ENCODE measurements around the gene C10orf95. TPM values are rescaled to one million over a fixed set of nuclear protein-coding genes. Genes with fewer than 3 reads are reported as not detected.

C10orf95 gene
- total and polyA plus RNA-seq, 2 experiments from 2014 or later: 0.69 to 1.1 TPM

- Histone ChIP-seq H3K4me1 (ENCODE audit: insufficient read depth) (peaks cover 9% of the 10 kb centered on the region), H3K36me3 (ENCODE audit: insufficient read depth) (no peaks in the 10 kb centered on the region; the same call in 1 of the 2 replicates), H4K20me1 (replicated peaks; ENCODE audit: insufficient read depth) (no peaks in the 10 kb centered on the region; the same call in none of the 2 replicates), H3K4me2 (no peak overlapping the region), H2AFZ (no peak overlapping the region), H3K9me2 (ENCODE audit: insufficient read depth) (no peaks in the 10 kb centered on the region), H3K4me3 (no peak overlapping the region), H3F3A (replicated peaks; ENCODE audit: low read depth) (peaks cover 16% of the 10 kb centered on the region), H3K27ac (ENCODE audit: low read depth) (no peak overlapping the region), H3K79me2 (replicated peaks; ENCODE audit: insufficient read depth) (no peaks in the 10 kb centered on the region), H3K27me3 (ENCODE audit: insufficient read depth) (0 out of 2 replicates have a peak, but pooled peaks cover 6% of the 10 kb centered on the region)
- TF ChIP-seq, protein P1, sequence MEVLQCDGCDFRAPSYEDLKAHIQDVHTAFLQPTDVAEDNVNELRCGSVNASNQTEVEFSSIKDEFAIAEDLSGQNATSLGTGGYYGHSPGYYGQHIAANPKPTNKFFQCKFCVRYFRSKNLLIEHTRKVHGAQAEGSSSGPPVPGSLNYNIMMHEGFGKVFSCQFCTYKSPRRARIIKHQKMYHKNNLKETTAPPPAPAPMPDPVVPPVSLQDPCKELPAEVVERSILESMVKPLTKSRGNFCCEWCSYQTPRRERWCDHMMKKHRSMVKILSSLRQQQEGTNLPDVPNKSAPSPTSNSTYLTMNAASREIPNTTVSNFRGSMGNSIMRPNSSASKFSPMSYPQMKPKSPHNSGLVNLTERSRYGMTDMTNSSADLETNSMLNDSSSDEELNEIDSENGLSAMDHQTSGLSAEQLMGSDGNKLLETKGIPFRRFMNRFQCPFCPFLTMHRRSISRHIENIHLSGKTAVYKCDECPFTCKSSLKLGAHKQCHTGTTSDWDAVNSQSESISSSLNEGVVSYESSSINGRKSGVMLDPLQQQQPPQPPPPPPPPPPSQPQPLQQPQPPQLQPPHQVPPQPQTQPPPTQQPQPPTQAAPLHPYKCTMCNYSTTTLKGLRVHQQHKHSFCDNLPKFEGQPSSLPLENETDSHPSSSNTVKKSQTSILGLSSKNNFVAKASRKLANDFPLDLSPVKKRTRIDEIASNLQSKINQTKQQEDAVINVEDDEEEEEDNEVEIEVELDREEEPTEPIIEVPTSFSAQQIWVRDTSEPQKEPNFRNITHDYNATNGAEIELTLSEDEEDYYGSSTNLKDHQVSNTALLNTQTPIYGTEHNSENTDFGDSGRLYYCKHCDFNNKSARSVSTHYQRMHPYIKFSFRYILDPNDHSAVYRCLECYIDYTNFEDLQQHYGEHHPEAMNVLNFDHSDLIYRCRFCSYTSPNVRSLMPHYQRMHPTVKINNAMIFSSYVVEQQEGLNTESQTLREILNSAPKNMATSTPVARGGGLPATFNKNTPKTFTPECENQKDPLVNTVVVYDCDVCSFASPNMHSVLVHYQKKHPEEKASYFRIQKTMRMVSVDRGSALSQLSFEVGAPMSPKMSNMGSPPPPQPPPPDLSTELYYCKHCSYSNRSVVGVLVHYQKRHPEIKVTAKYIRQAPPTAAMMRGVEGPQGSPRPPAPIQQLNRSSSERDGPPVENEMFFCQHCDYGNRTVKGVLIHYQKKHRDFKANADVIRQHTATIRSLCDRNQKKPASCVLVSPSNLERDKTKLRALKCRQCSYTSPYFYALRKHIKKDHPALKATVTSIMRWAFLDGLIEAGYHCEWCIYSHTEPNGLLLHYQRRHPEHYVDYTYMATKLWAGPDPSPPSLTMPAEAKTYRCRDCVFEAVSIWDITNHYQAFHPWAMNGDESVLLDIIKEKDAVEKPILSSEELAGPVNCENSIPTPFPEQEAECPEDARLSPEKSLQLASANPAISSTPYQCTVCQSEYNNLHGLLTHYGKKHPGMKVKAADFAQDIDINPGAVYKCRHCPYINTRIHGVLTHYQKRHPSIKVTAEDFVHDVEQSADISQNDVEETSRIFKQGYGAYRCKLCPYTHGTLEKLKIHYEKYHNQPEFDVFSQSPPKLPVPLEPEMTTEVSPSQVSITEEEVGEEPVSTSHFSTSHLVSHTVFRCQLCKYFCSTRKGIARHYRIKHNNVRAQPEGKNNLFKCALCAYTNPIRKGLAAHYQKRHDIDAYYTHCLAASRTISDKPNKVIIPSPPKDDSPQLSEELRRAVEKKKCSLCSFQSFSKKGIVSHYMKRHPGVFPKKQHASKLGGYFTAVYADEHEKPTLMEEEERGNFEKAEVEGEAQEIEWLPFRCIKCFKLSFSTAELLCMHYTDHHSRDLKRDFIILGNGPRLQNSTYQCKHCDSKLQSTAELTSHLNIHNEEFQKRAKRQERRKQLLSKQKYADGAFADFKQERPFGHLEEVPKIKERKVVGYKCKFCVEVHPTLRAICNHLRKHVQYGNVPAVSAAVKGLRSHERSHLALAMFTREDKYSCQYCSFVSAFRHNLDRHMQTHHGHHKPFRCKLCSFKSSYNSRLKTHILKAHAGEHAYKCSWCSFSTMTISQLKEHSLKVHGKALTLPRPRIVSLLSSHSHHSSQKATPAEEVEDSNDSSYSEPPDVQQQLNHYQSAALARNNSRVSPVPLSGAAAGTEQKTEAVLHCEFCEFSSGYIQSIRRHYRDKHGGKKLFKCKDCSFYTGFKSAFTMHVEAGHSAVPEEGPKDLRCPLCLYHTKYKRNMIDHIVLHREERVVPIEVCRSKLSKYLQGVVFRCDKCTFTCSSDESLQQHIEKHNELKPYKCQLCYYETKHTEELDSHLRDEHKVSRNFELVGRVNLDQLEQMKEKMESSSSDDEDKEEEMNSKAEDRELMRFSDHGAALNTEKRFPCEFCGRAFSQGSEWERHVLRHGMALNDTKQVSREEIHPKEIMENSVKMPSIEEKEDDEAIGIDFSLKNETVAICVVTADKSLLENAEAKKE (CRISPR knock-in tag; IDR thresholded peaks at IDR 0.05): no peak
- TF ChIP-seq, protein P2, sequence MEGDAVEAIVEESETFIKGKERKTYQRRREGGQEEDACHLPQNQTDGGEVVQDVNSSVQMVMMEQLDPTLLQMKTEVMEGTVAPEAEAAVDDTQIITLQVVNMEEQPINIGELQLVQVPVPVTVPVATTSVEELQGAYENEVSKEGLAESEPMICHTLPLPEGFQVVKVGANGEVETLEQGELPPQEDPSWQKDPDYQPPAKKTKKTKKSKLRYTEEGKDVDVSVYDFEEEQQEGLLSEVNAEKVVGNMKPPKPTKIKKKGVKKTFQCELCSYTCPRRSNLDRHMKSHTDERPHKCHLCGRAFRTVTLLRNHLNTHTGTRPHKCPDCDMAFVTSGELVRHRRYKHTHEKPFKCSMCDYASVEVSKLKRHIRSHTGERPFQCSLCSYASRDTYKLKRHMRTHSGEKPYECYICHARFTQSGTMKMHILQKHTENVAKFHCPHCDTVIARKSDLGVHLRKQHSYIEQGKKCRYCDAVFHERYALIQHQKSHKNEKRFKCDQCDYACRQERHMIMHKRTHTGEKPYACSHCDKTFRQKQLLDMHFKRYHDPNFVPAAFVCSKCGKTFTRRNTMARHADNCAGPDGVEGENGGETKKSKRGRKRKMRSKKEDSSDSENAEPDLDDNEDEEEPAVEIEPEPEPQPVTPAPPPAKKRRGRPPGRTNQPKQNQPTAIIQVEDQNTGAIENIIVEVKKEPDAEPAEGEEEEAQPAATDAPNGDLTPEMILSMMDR (conservative IDR thresholded peaks at IDR 0.05; ENCODE audit: low read depth in 2 of 2): no peak
- TF ChIP-seq EZH2 (IDR thresholded peaks at IDR 0.05; ENCODE audit: low read depth, unreplicated experiment): no peak
- TF ChIP-seq STAT1 (IDR thresholded peaks at IDR 0.05; ENCODE audit: unreplicated experiment): no peak
- TF ChIP-seq ZNF331 (CRISPR knock-in tag; IDR thresholded peaks at IDR 0.05; ENCODE audit: low read depth): no peak
- no peak for TF ChIP-seq JUNB (IDR thresholded peaks at IDR 0.05; ENCODE audit: unreplicated experiment)
- TF ChIP-seq CREB1 (CRISPR knock-in tag; IDR thresholded peaks at IDR 0.05; ENCODE audit: low read depth): no peak
- no peak for TF ChIP-seq ZNF114 (CRISPR knock-in tag; IDR thresholded peaks at IDR 0.05)
- TF ChIP-seq EZH2phosphoT487 (IDR thresholded peaks at IDR 0.05; ENCODE audit: unreplicated experiment): no peak
- TF ChIP-seq NANOG (IDR thresholded peaks at IDR 0.05; ENCODE audit: borderline replicate concordance): no peak
- TF ChIP-seq POLR2AphosphoS5 (IDR thresholded peaks at IDR 0.05; ENCODE audit: low read depth): no peak
- H3K27me3 Mint-ChIP-seq (ENCODE audit: insufficient read depth, low read depth, poor library complexity): peaks cover 22% of the 10 kb centered on the region
- H3K4me1 Mint-ChIP-seq: peaks cover 4% of the 10 kb centered on the region; the same call in 2 of the 3 replicates
- H3K4me3 Mint-ChIP-seq: no peak overlapping the region
- DNase-seq (ENCODE audit: low spot score): no peak
- ATAC-seq: no peak
- H3K27ac Mint-ChIP-seq: no peak overlapping the region
- H3K9me3 Mint-ChIP-seq: no peaks in the 10 kb centered on the region; the same call in 2 of the 3 replicates
- H3K36me3 Mint-ChIP-seq (ENCODE audit: low read depth): peaks cover 16% of the 10 kb centered on the region; the same call in 2 of the 3 replicates
These were observed 26.4 kb downstream of the C10orf95 start for GRCh38 chr10:102424916-102425315.
